ENCODE data around the gene PHF12.

The PHF12 gene

GRCh38 chr17:28891201-28891600 is 60.1 kb downstream of the PHF12 start:
- TF ChIP-seq BHLHE40 (IDR thresholded peaks at IDR 0.05; ENCODE audit: borderline replicate concordance) = no peak
- no peak for TF ChIP-seq LEF1 (IDR thresholded peaks at IDR 0.05; ENCODE audit: borderline replicate concordance)
- no peak for TF ChIP-seq SUZ12 (IDR thresholded peaks at IDR 0.05)
- no peak for TF ChIP-seq ELF4 (IDR thresholded peaks at IDR 0.05)
- no peak for TF ChIP-seq ARNT (IDR thresholded peaks at IDR 0.05)
- no peak for TF ChIP-seq FOXM1 (IDR thresholded peaks at IDR 0.05; ENCODE audit: borderline replicate concordance)
- TF ChIP-seq CTBP1 (IDR thresholded peaks at IDR 0.05; ENCODE audit: borderline replicate concordance) = no peak
- 0 out of 2 replicates have a peak, but pooled peaks have one; percentile 17 for TF ChIP-seq PKNOX1 (IDR thresholded peaks at IDR 0.05)
- ChIA-PET POLR2A (interaction anchor here (2.0 kb wide), 1 partner anchor 11 kb away, joined by 5 read pairs; no protein-coding TSS in a partner anchor), CTCF (no interaction called here)
- DNase-seq (ENCODE audit: extremely low spot score) = no peak

- ChIA-PET POLR2A (interaction anchor here (0.6 kb wide), 1 partner anchor 45 kb away, joined by 4 read pairs; no protein-coding TSS in a partner anchor), CTCF (no interaction called here)
- no peak for TF ChIP-seq ARNT (IDR thresholded peaks at IDR 0.05)
- TF ChIP-seq SUZ12 (IDR thresholded peaks at IDR 0.05) = no peak
- TF ChIP-seq ZNF384 (IDR thresholded peaks at IDR 0.05) = no peak
- no peak for TF ChIP-seq L3MBTL2 (conservative IDR thresholded peaks at IDR 0.05)
- TF ChIP-seq SP1 (IDR thresholded peaks at IDR 0.05) = no peak
- TF ChIP-seq HDGF (IDR thresholded peaks at IDR 0.05; ENCODE audit: borderline replicate concordance) = no peak
- no peak for TF ChIP-seq FOXA1 (IDR thresholded peaks at IDR 0.05)
- DNase-seq (ENCODE audit: extremely low spot score) = no peak
These were observed 61.3 kb downstream of the PHF12 start for GRCh38 chr17:28889996-28890395.

GRCh38 chr17:28888832-28889231 is 62.5 kb downstream of the PHF12 start:
- POLR2A ChIA-PET = no interaction called here
- no peak for TF ChIP-seq FOXA1 (IDR thresholded peaks at IDR 0.05)
- TF ChIP-seq FOXK2 (IDR thresholded peaks at IDR 0.05) = no peak
- no peak for TF ChIP-seq CTBP1 (IDR thresholded peaks at IDR 0.05; ENCODE audit: borderline replicate concordance)
- no peak for TF ChIP-seq LEF1 (IDR thresholded peaks at IDR 0.05; ENCODE audit: borderline replicate concordance)
- TF ChIP-seq ELF4 (IDR thresholded peaks at IDR 0.05) = no peak
- no peak for TF ChIP-seq SP1 (IDR thresholded peaks at IDR 0.05)
- TF ChIP-seq TARDBP (IDR thresholded peaks at IDR 0.05) = no peak
- TF ChIP-seq FOXM1 (IDR thresholded peaks at IDR 0.05; ENCODE audit: borderline replicate concordance) = no peak
- TF ChIP-seq NFRKB (IDR thresholded peaks at IDR 0.05) = no peak
- TF ChIP-seq PKNOX1 (IDR thresholded peaks at IDR 0.05) = no peak
- no peak for TF ChIP-seq HDGF (IDR thresholded peaks at IDR 0.05; ENCODE audit: borderline replicate concordance)
- no peak for TF ChIP-seq BHLHE40 (IDR thresholded peaks at IDR 0.05; ENCODE audit: borderline replicate concordance)
- no peak for TF ChIP-seq L3MBTL2 (conservative IDR thresholded peaks at IDR 0.05)
- TF ChIP-seq ZNF384 (IDR thresholded peaks at IDR 0.05) = no peak
- TF ChIP-seq ARNT (IDR thresholded peaks at IDR 0.05) = no peak
- no peak for TF ChIP-seq SUZ12 (IDR thresholded peaks at IDR 0.05)
- CTCF ChIA-PET = interaction anchor here (1.4 kb wide), 1 partner anchor 162 kb away, joined by 4 read pairs; no protein-coding TSS in a partner anchor

GRCh38 chr17:28887871-28888471 is 63.3 kb downstream of the PHF12 start:
- no peak for TF ChIP-seq ZNF384 (IDR thresholded peaks at IDR 0.05)
- no peak for TF ChIP-seq SUZ12 (IDR thresholded peaks at IDR 0.05)
- TF ChIP-seq LEF1 (IDR thresholded peaks at IDR 0.05; ENCODE audit: borderline replicate concordance) = no peak
- no peak for TF ChIP-seq FOXM1 (IDR thresholded peaks at IDR 0.05; ENCODE audit: borderline replicate concordance)
- TF ChIP-seq NFRKB (IDR thresholded peaks at IDR 0.05) = no peak
- no peak for TF ChIP-seq L3MBTL2 (conservative IDR thresholded peaks at IDR 0.05)
- no peak for TF ChIP-seq ARNT (IDR thresholded peaks at IDR 0.05)
- TF ChIP-seq HDGF (IDR thresholded peaks at IDR 0.05; ENCODE audit: borderline replicate concordance) = no peak
- no peak for TF ChIP-seq PKNOX1 (IDR thresholded peaks at IDR 0.05)
- no peak for TF ChIP-seq TARDBP (IDR thresholded peaks at IDR 0.05)
- no peak for TF ChIP-seq FOXA1 (IDR thresholded peaks at IDR 0.05)
- no peak for TF ChIP-seq BHLHE40 (IDR thresholded peaks at IDR 0.05; ENCODE audit: borderline replicate concordance)
- no peak for TF ChIP-seq SP1 (IDR thresholded peaks at IDR 0.05)
- no peak for TF ChIP-seq FOXK2 (IDR thresholded peaks at IDR 0.05)
- TF ChIP-seq CTBP1 (IDR thresholded peaks at IDR 0.05; ENCODE audit: borderline replicate concordance) = no peak
- TF ChIP-seq ELF4 (IDR thresholded peaks at IDR 0.05) = no peak

More at GRCh38 chr17:28888832-28889231, 62.5 kb downstream of the PHF12 start:
- DNase-seq (ENCODE audit: extremely low spot score) = no peak

GRCh38 chr17:28885951-28886350 is 65.4 kb downstream of the PHF12 start:
- POLR2A ChIA-PET = no interaction called here
- DNase-seq (ENCODE audit: extremely low spot score) = no peak
- no peak for TF ChIP-seq TARDBP (IDR thresholded peaks at IDR 0.05)
- TF ChIP-seq LEF1 (IDR thresholded peaks at IDR 0.05; ENCODE audit: borderline replicate concordance) = no peak
- TF ChIP-seq HDGF (IDR thresholded peaks at IDR 0.05; ENCODE audit: borderline replicate concordance) = no peak
- TF ChIP-seq FOXM1 (IDR thresholded peaks at IDR 0.05; ENCODE audit: borderline replicate concordance) = no peak
- no peak for TF ChIP-seq FOXK2 (IDR thresholded peaks at IDR 0.05)
- no peak for TF ChIP-seq SP1 (IDR thresholded peaks at IDR 0.05)
- no peak for TF ChIP-seq PKNOX1 (IDR thresholded peaks at IDR 0.05)
- no peak for TF ChIP-seq ARNT (IDR thresholded peaks at IDR 0.05)
- no peak for TF ChIP-seq FOXA1 (IDR thresholded peaks at IDR 0.05)
- TF ChIP-seq BHLHE40 (IDR thresholded peaks at IDR 0.05; ENCODE audit: borderline replicate concordance) = no peak
- no peak for TF ChIP-seq SUZ12 (IDR thresholded peaks at IDR 0.05)
- TF ChIP-seq L3MBTL2 (conservative IDR thresholded peaks at IDR 0.05) = no peak
- TF ChIP-seq NFRKB (IDR thresholded peaks at IDR 0.05) = no peak
- TF ChIP-seq CTBP1 (IDR thresholded peaks at IDR 0.05; ENCODE audit: borderline replicate concordance) = no peak
- no peak for TF ChIP-seq ZNF384 (IDR thresholded peaks at IDR 0.05)
- TF ChIP-seq ELF4 (IDR thresholded peaks at IDR 0.05) = no peak
- CTCF ChIA-PET = no interaction called here

More at GRCh38 chr17:28887871-28888471, 63.3 kb downstream of the PHF12 start:
- CTCF ChIA-PET = interaction anchor here (1.4 kb wide), 1 partner anchor 161 kb away, joined by 4 read pairs; no protein-coding TSS in a partner anchor
- no peak for DNase-seq (ENCODE audit: extremely low spot score)
- POLR2A ChIA-PET = no interaction called here
